NCI-H146 (cell line): Measurements from ENCODE around the gene RPGRIP1.
"Not testable (repeated sequence)": the region's sequence is repeated elsewhere in the genome, so short reads cannot be mapped to it uniquely, and the experiment has no call there.

Experiments used
- DNase-seq: peaks from one replicate; lab custom pipeline; 2025; lab: John Stamatoyannopoulos, UW

RPGRIP1 gene

GRCh38 chr14:21258005-21258888, 21.6 kb upstream of the RPGRIP1 start:
- no peak for DNase-seq

DNA sequence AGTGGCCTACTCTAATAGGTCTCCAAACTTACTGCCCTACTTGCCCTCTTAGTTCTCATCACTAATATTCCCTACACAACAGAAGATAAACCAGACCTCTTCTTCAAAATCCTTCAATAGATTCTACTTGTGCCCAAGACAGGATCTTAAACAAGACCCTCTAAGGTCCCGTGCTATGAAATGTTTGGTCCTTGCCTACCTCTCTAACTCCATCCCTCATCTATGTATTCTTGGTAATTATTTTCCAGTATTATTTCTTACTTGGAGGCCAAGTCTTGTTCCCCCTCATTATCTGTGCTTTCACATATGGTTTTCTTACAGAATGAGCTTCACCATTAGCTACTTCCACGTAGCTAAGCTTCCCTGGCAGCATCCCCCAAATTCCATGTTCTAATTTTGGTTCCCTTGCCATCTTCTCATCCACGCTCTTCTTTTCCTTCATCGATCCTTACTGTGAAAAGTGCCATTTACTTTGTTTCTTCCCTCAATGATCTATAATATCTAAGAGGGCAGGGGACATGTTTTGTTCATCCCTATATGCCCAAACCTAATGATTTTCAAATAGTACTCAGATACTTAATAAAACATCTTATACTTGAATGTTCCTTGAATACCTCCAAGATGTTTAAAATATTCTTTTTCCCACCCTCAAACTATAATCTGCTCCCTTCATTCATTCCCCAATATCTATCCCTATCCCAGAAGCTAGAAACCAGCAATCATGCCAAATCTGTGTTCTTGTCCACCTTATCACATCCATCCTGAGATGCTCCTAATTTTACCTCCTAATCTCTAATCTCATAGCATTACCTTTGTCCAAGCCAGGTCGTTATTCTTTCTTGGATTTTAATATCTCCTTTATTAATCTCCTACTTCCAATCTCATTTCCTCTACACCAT, 20.7 kb upstream of the RPGRIP1 start:
- DNase-seq, result no peak

GRCh38 chr14:21261824-21262223, 18.1 kb upstream of the RPGRIP1 start:
- no peak for DNase-seq

- DNase-seq, result no peak
These were observed 17.5 kb upstream of the RPGRIP1 start for GRCh38 chr14:21262410-21262809.

- DNase-seq, result no peak
These were observed 16.4 kb upstream of the RPGRIP1 start for GRCh38 chr14:21263284-21264024.

- DNase-seq, result no peak
These were observed 15.7 kb upstream of the RPGRIP1 start for GRCh38 chr14:21264025-21264801.

DNA sequence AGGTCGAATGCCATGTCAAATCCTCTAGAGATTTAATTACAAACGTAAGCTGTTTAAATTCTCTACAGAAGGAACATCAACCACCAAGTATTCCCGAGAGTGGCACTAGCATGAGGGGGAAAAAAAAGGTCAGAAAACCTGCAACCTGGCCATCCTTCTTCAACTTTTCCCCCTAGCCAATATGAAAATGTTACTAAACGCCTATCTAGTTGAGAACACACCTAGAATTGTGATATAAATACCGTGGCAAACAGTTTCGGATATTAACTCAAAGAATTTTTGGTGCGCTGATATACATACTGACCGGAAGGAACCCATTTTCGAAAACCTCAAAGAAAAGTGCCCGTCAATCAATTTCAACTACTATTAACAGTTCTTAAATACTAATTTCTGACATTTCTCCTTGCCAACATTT, 12.4 kb upstream of the RPGRIP1 start:
- DNase-seq, result no peak

GRCh38 chr14:21267886-21268616, 11.8 kb upstream of the RPGRIP1 start:
- no peak for DNase-seq

GRCh38 chr14:21268617-21269251, 11.1 kb upstream of the RPGRIP1 start:
- peak; percentile 71 for DNase-seq

DNA sequence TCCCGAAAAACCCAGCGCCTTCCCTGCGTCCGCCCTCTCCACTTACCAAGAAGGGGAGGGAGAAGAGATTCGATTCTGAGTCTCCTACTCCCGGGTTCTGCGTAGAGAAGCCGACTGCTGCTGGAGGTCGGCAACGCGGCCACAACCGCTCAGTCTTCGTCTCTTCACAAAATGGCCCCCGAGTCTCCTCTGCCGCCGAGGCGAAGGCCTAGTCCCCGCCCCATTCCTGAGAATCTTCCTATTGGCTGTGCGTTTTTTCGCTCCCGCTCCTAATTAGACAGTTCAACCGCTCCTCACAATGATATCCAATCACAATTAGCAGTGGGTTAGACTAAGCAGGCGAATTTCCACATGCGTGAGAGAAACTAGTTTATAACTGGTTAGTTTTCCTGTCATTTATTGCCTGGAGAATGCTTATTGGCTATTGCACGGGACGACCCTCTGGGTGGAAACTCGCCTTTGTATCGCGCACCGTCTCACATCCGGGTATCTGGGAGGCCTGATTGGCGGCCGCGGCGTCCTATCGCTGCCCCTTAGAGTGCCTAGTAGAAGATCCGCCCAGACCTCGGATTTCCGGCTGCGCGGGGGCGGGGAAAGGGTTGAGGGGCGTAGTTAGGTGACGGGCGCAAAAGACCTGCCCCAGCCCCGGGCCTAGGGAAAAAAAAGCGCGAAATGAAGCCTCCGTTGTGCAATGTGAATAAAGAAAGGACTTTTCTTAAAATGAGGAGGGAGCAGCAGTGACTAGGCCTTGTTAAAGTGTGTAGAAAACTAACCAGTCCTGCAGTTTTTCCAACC, 10.4 kb upstream of the RPGRIP1 start, which contains the start of gene HNRNPC:
TSS of gene HNRNPC (minus strand) at position 191 of the 795 bp plus-strand sequence. CDS start 35,249 bp downstream, outside the sequence.
- DNase-seq, result peak; percentile 99

DNA sequence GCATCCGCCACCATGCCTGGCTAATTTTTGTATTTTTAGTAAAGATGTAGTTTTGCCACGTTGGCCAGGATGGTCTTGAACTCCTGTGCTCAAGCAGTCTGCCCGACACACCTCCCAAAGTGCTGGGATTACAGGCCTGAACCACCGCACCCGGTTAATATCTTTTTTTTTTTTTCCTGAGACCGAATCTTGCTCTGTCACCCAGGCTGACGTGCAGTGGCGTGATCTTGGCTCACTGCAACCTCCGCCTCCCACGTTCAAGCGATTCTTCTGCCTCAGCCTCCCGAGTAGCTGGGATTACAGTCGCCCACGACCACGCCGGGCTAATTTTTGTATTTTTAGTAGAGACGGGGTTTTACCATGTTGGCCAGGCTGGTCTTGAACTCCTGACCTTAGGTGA, 7.2 kb upstream of the RPGRIP1 start:
- not testable (repeated sequence) for DNase-seq

- DNase-seq, result no peak
These were observed 4.5 kb upstream of the RPGRIP1 start for GRCh38 chr14:21275261-21275858.

DNA sequence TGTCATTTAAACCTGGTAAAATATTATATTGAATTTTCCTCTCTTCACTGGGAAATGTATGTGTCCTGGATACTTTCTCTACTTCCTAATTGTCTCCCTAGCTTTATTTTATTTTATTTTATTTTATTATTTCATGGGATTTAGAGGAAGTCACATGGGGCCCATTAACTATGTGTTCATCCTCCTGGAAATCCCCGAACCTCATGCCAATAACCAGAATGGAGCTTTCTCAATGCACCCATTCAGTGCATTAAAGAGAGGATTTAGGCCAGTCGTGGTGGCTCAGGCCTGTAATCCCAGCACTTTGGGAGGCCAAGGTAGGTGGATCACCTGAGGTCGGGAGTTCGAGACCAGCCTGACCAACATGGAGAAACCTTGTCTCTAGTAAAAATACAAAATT, 1.3 kb upstream of the RPGRIP1 start:
- DNase-seq, result no peak

DNA sequence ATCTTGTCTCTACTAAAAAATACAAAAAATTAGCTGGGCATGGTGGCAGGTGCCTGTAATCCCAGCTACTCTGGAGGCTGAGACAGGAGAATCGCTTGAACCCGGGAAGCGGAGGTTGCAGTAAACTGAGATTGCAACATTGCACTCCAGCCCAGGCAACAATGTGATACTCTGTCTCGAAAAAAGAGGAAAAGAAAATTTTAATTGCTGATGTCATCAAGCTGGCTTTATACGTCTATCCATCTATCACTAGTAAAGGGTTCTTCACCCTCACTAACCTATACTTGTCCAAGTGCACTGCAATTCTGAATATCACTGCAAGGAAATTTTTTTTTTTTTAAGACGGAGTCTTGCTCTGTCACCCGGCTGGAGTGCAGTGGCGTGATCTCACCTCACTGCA, 2.0 kb downstream of the RPGRIP1 start:
- DNase-seq, result not testable (repeated sequence)

GRCh38 chr14:21286516-21286915, 6.6 kb downstream of the RPGRIP1 start:
- DNase-seq, result not testable (repeated sequence)

- DNase-seq, result no peak
These were observed 7.3 kb downstream of the RPGRIP1 start for GRCh38 chr14:21287168-21287567.

- DNase-seq, result not testable (repeated sequence)
These were observed 14.1 kb downstream of the RPGRIP1 start for GRCh38 chr14:21294026-21294425.

DNA sequence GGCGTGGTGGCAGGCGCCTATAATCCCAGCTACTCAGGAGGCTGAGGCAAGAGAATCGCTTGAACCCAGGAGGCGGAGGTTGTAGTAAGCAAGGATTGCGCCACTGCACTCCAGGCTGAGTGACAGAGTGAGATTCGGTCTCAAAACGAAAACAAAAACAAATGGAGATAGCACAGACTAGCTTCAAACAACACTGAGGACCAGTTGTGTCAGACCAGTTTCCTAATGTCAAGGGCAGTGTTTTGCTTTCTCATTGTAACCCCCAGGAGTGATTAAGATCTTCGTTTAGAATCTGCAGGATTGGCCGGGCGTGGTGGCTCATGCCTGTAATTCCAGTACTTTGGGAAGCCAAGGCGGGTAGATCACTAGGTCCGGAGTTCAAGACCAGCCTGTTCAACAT, 18.5 kb downstream of the RPGRIP1 start:
- DNase-seq, result no peak
